ENCODE measurements around the gene HOXA5.

The HOXA5 gene

DNA sequence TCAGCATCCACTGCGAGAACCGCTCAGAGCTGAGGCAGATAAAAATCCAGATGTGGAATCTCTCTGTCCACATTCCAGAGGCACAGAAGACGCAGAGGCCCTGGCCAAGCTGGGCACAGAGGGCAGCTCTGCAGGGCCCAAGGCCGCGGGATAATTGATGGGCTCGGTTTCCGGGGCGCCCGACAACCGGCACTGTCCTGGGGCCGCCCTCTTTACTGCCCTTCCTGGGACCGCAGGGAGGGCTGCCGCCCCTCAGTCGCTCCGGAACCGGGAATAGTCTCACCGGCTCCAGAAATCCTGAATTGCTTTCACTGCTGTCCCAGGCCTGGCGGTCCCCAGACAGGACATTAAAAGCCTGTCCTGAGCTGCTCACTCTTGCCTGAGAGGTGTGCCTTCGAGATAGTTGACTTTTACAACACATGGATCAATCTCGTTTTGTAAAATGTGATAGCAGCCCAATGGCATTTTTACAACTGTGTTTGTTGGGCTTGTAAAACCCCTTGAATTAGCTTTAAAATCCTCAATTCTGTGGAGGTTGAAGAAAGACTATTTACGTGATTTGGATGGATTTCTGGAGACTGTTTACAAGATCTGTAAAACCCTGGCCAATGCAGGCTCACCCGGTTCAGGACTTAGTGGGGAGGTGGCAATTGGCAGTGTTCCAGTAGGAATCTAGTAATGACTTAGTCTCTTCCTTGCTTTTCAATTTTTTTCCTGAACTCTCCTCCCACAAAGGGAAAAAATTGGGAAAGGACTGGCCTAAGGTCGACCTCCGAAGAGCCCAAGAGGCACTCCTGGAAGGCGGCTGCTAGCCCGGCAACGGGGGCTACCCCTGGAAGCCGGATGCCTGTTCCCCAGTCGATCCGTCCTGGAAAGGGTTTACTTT is 5.5 kb upstream of the HOXA5 start:
- DNase-seq (ENCODE audit: low read depth, low spot score): no peak

DNA sequence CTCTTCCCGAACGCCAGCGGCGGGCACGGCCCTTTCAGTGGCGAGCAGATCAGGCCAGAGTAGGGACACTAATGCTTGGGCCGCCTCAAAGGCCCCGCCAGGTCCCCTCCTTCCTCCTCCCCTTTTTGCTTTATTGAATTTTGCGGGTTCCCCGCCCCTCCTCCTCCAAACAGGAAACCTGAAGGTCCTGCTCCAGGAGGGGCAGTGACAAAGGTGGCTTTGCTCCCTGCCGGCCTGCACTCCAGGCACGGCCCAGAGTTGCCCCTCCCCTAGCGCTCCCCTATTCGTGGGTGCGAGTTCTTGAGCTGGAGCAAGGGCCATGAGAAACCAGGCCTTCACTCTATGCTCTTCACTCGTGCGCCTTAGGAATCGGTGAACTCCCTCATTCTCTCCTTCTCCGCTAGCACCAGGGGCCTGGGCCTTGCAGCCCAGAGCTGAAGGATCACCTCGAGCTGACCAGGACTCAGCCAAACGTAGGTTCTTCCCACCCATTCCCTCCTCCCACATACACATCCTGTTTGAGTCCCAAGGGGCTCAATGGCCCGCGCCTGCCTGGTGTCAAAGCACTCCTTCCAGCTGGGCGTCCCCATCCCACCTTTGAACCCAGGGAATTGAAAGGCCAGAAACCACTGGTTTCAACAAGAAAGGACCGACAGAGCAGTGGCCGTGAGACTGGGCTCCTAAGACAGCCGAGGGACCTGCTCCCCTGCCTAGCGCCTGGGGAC is 4.7 kb upstream of the HOXA5 start:
- no peak for DNase-seq (ENCODE audit: low read depth, low spot score)

DNA sequence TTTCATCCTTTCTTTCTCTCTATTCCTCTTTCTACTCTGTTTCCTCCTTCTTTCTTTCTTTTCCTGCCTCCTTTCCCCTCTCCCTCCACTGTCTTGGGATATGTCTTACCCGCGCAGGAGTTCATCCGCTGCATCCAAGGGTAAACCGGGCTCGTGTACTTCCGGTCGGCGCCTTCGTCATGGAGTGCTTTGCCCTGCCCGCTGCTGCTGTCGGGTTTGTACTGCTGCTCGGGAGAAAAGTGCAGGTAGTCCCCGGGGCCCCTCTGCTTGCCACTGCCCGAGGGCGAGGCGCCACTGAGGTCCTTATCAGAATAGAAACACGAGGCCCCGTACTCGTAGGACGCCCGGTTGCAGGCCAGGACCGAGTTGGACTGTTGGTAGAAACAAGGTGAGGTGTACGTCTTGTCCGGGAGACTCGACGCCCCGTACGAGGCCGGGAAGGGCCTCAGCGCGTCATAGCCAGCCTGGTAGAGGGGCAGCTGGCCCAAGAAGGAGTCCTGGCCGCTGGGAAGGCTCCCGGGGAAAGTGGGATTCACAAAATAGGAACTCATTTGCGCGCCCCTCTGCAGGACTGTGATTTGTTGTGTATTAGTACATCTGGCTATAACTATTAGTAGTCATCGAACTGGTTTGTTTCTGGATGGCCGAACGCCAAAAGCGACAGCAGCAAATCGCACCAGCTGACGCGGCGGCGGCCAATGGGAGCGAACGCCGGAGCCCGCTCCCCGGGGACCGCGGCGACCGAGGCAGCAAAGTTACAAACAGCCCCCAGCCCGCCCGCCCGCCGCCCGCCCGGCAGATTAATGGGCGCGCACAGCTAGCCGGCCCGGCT is 3.9 kb upstream of the HOXA5 start, which contains the start of gene HOXA6:
HOXA6 (minus strand) TSS at position 576 of the 832 bp plus-strand sequence; CDS start at position 551, 25 bp downstream.
- no peak for DNase-seq (ENCODE audit: low read depth, low spot score)

DNA sequence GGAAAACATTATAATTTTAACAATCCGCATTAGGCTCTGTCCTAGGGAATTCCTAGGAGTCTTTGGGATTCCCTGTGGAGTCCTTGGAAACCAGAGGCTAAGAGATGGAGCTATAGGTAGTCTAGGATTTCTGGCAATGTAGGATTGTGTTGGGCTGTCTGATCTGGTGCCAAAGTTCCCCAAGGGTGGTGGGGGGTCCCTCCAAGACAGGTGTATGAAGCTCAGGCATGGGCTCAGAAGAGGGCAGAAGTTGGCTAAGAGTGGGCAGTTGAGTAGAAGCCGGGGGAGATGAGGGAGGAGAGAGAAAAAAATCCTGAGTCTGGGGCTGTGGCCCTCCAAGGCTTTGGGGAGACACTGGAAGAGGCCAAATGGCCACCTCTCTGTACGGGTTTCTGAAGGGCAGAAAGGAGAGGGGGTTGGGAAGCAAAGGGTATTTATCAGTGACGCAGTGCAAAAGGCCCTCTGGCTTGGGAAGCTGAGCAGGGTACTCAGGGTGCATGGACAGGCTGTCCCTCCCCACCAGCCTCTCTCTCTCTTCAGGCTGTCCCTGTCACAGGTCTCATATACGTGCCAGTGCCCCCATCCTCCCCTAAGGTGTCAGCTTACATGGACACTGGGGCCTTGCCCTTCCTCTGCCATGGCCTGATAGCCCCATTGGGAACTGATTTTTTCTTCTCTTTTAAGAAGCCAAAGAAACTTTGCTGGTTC is 3.2 kb upstream of the HOXA5 start:
- no peak for DNase-seq (ENCODE audit: low read depth, low spot score)

DNA sequence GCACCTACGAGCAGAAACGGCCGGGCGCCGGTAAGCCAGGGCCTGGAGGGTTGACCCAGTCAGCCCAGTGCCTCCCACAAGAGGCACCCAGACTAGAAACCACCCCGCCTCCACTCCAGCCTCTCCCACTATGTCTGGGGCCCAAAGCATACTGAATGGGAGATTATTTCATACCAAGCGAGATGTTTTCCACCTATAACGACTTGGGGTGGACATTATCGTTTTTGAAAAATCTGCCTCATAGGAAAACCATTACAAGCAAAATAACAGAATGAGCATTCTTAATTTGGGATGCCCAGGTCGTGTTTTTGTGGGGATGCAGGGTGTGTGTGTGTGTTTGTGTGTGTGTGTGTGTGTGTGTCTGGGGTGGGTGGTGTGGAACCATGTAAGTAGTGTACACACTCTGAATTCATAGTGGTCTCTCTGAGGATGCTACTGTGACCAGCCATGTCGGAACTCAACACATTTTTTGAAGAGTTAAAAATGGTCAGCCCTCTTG is 2.5 kb upstream of the HOXA5 start:
- DNase-seq (ENCODE audit: low read depth, low spot score): no peak

DNA sequence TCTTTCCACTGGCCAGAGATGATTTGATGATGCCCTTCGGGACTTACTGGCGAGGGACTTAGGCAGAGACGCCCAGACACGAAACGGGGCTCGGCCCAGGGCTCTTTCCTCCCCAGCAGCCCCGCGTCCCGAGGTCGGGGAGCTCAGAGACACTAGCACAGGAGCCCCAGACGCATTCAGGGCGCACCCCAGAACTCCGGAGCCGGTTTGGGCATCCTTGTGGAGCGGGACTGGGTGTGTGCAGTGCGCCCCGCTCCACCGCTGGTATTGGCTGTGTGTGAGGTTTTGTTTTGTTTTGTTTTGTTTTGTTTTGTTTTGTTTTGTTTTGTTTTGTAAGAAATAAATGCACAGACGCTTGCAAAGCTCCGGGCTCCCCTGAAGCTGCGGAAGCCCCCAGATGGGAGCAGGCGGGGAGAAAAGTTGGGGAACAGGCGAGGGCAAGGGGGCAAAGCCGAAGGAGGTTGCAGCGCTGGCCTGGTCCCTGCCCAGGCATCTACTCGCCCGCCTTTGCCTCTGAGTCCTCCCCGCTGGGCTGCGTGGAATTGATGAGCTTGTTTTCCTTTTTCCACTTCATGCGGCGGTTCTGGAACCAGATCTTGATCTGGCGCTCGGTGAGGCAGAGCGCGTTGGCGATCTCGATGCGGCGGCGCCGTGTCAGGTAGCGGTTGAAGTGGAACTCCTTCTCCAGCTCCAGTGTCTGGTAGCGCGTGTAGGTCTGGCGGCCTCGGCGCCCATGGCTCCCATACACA is 1.9 kb upstream of the HOXA5 start:
- DNase-seq (ENCODE audit: low read depth, low spot score): no peak

DNA sequence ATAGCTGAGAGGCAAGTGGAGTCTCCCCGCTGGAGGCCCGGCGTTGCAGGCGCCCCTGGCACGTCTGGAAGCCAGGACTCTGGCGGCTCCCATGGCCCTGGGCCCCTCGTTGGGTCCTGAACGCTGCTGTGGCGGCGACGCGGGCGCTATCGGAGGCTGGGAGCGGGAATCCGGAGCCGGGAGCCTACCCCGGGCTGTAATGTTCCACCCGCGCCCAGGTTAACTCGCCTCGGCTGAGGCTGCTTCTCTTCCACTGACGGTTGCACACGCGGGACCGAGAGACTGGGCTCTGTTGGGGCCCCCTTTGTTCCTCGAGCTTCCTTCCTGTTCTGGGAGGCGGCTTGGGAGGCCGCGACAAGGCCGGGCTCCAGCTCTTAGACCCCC is 1.3 kb upstream of the HOXA5 start:
- no peak for DNase-seq (ENCODE audit: low read depth, low spot score)

DNA sequence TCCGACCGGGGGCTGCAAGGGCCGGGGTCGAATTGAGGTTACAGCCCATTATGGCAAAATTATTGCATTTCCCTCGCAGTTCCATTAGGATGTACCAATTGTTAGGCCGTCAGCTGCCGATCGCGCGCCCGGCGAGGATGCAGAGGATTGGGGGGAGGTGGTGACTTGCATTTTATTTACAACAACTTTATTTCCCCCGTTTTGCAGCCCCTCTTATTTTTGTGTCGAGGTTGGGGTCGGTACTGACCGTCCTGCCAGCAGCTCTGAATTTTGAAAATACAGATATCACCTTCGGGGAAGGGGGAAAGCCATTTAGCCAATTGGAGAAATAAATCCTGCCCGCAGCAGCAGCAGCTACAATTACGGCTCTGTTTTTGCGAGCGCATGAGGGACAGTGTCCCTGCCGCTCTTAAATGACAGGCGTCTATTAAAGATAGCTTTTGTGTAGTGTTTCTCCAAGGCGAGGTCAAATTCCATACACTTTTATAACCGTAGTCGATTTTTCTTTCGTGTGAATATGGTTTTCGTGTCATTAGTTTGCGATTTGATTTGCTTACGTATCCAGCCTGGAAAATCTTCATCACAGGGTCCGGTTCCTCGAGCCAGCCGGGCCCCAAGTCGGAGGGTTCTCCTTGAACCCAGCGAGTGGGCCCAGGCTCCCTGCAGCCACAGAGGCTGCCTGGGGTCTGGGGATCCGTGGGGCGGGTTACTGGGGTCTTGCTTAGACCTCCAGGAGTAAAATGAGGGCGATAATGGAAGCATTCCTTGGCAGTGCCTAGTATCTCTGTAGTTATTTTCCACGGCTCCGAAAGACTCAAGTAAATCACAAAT is 684 bp upstream of the HOXA5 start:
- DNase-seq (ENCODE audit: low read depth, low spot score): no peak

DNA sequence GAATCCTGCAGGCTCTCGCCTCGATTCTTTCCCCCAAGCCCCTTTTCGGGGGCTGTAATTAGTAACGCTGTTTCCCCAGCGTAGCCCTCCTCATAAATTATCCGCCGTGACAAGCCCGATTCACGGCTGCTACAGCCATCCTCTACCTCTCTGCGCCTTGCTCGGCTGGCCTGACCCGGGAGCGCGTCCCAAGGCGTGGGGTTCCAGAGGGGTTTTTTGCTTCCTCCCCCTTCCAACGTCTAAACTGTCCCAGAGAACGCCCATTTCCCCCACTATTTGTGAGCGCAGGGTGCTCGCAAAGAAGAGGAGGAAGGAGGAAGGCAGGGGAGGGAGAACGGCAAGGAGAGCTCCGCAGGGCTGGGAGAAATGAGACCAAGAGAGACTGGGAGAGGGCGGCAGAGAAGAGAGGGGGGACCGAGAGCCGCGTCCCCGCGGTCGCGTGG is 880 bp downstream of the HOXA5 start:
- DNase-seq (ENCODE audit: low read depth, low spot score): no peak

DNA sequence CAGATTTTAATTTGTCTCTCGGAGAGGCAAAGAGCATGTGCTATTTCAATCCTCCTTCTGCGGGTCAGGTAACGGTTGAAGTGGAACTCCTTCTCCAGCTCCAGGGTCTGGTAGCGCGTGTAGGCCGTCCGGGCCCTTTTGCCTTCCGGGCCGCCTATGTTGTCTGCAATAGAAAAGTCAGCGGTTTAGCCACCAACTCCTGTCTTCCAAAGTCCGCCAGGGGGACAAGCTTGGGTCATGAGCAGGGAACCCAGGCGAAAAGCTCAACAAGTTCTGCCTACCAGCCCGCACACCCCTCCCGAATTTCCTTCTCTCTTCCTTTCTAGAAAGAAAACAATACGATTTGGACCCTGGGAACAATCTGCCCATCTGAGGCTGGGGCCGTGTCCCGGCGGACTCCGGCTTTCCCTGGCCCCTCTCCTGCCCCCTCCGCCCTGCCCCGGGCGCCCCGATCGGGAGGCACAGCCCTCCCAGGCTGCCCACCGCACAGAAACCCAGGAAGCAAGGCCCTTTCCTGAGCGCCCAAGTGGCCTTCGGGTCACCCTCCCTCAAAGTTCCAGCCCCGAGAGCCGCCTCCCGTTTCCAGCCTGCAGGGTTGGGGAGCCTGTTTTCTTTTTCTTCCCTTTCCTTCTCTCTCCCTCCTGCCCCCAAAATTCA is 1.4 kb downstream of the HOXA5 start:
- DNase-seq (ENCODE audit: low read depth, low spot score): no peak

DNA sequence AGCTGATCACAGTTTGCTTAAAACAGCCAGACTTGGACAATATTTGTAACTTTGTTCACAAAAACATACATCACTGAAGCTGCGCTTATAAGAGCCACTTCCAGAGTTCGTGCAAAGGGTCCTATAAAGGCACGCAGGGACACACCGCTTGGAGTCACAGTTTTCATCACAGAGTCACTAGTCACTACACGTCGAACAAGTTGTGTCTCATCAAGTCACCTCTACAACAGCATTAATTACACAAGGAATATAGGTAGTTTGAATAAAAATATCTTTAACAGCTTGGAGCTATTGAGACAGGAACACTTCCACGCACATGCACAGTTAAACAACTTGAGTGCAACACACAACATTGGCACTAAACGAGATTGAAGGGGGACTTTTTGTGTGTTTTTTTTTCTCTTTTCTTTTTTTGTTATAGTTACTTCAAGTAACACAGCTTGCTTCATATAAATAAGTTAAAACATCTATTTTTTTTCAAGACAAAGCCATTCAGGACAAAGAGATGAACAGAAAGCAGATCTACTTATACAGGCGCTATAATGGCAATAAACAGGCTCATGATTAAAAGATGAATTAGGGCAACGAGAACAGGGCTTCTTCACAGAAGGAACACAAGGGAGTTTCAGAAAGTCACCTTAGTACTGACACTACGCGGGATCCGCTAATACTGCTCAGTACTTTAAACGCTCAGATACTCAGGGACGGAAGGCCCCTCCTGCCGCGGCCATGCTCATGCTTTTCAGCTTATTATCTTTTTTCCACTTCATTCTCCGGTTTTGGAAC is 2.2 kb downstream of the HOXA5 start:
- DNase-seq (ENCODE audit: low read depth, low spot score): no peak

DNA sequence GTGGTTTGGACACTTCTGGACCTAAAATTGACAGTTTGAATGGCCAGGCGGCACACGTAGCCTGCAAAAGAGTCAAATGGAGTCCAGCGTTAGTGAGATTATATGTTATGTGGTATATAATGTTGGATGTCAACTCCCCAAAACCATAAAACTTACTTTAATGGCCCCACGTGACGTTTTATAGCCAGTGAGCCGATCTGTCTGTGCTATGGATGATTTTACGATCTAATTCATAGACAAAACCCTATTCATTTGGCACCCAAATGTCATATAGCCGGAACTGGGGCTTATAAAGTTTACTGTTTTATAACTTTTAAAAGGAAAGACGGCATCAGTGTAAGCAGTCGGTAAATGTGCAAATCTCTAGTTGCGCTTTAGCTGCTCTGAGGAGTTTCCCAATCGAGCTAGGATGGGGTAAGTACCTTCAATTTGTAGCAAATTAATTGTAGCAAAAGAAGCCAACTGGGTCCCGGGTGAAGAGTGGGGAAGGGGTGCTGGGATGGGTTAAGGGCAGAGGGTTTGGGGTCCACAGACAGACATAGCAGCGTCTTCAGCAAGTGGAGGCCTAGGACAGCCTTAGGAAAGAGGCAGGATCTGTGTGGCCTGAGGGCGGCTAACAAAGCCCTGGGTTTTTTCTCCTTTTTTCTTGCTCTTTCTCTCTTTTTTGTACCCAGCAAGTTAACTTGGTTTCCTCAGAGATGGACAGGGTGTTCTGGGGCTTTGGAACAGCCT is 3.2 kb downstream of the HOXA5 start:
- DNase-seq (ENCODE audit: low read depth, low spot score): no peak

DNA sequence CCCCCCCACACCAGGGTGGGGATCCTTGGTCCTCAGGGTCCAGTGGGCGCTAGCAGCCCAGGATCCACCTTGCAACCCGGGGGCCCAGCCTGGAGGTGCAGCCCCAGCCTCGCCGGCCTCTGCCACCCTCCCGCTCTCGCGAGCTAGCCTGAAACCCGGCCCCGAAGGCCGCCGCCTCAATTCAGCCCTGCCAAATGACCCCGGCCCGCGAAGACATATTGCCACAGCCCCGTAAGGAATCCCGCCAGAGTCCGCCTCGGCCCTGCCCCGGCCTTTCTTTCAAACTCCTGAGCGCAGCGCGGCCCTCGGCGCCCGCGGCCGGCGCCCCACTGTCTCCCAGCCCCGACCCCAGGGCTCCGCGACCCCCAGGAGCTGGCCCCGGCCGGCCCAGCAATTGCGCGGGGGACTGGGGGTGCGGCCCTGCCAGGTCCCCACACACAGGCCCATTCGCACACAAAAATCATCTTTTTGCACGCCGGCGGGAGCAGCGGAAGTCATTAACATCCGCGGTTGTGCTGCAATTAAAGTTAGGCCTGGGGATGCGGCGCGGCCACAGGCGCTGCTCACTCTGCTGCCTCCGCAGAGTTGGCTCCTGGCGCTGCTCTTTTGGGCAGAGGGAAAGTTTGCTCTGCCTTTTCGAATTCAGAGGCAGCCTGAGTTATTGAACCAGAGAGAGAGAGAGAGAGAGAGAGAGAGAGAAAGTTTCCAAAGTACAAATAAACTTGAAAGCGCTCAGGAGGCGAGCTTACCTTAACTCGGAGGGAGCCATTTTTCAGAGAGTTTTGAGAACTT is 4.0 kb downstream of the HOXA5 start:
- DNase-seq (ENCODE audit: low read depth, low spot score): no peak

DNA sequence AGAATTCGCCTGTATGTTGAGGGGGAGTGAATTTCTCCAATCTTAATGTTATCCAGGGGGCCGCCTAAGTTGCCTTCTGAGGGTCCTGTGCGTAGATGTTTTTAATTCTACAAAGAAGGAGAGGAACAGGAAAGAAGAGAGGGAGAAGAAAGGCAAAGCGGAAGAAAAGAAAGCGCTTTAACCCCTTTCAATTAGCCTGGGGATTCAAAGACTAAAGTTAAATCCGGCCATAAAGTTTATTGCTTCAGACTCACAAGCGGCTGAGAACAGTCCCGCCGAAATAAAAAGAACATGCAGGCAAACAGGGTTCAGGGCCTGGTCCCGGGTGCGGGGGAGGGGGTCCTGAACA is 4.5 kb downstream of the HOXA5 start:
- no peak for DNase-seq (ENCODE audit: low read depth, low spot score)

DNA sequence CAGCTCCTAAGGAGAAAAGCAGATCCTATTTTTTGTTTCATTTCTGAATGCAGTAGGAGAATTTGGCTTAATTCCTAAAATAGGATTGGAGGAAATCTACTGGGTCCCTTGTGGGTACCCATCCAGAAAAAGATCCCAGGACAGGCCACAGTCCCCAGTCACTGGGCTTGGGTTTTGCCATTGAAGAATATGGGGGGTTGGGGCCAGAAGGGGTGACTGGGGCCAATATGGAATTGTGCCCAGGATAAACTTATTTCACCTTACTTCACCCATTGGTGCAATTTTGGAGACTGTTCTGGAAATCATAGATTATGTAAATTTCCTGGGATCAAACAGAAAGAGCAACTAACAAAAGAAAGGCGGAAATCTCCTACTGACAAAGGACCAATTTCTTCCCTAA is 5.0 kb downstream of the HOXA5 start:
- no peak for DNase-seq (ENCODE audit: low read depth, low spot score)

DNA sequence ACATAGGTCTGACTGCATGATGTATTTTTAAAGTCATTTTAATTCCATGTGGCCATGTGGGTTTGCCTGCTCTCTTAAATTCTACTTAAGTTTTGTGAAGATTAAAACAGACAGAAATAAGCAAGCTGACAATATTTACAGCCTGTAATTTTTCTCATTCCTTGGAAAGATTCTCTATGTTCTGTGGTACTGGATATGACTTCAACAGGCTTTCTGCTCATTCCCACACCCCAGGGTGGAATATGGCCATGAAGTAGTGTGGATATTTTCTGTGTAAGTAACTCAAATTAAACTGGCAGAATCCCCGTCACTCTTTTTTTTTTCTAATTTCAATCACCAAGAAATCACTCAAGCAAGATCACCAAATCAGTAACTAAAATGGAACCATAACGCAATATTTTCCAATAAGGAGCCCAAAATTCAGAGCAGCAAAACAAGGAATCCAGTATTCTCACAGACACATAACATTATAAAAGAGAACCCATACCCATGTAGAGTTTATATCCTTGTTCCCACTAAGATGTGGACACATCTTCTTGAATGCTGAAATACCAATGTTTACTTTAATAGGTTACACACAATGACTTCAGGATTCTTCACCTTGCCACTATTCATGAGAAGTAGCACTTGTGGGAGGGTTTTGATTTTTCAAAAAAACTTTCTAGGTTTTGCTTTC is 5.7 kb downstream of the HOXA5 start:
- no peak for DNase-seq (ENCODE audit: low read depth, low spot score)
